Spleen (tissue), 7 donors: ENCODE results near the gene ANXA11.

Experiments
- CTCF ChIP-seq, 11 experiments: fragments of 200-600 bp in 7 of 11; fragments of 450-650 bp in 4 of 11; sonication (generic) in 4 of 11; IDR thresholded peaks in 8 of 11; conservative IDR thresholded peaks in 3 of 11; 1 replicate in 7 of 11; 2 replicates in 4 of 11; pipeline versions ENCODE4 v1.4.0 to v1.8.0; 2016 to 2021; ENCODE audit warnings: antibody characterized with exemption in 11 of 11, inconsistent platforms in 4 of 11, mild to moderate bottlenecking in 1 of 11
- POLR2A ChIP-seq, 3 donors: fragments of 450-650 bp; IDR thresholded peaks; one replicate each; pipeline ENCODE4 v1.5.1; 2017; ENCODE audit warnings: antibody characterized with exemption in 3 of 3, mild to moderate bottlenecking in 1 of 3
- POLR2AphosphoS5 ChIP-seq, 3 donors: sonication (generic); formaldehyde crosslinking; IDR thresholded peaks; one replicate each; pipeline ENCODE4 v1.5.1; 2017; ENCODE audit warnings: antibody characterized with exemption in 3 of 3
- donor health status: DM: no; HTN: no; CAD: no; lungs with moderate emphysema.
- donor health status: DM: no; HTN: no; CAD: no.
- donor health status: DM: no; HTN: no; CAD: no.

GRCh38 chr10:80133206-80133605 is 72.1 kb downstream of the ANXA11 start:
- TF ChIP-seq POLR2A (IDR thresholded peaks at IDR 0.05) (no peak), CTCF (IDR thresholded peaks at IDR 0.05 in 8 of 11, conservative IDR thresholded peaks at IDR 0.05 in 3 of 11) (no peak), POLR2AphosphoS5 (IDR thresholded peaks at IDR 0.05) (no peak)
